Trophoblast cell (in vitro differentiated cells and primary cell): Measurements from ENCODE around the gene GJA1.

Source experiments
- DNase-seq, 2 donors: peaks; one replicate each; pipeline ENCODE4 v3.0.0-alpha.2; 2016
- H2AFZ ChIP-seq: 2 replicates; pipeline ENCODE4 v1.6.1; 2013; ENCODE audit warnings: low read length, moderate library complexity, mild to moderate bottlenecking; ENCODE audit not compliant: insufficient read depth, poor library complexity
- H2AK5ac ChIP-seq: 2 replicates; pipeline ENCODE4 v1.6.1; 2013; ENCODE audit warnings: mild to moderate bottlenecking, low read length
- H2BK120ac ChIP-seq: 2 replicates; pipeline ENCODE4 v1.6.1; 2013; ENCODE audit warnings: low read length, mild to moderate bottlenecking, moderate library complexity; ENCODE audit not compliant: insufficient read depth, poor library complexity
- H2BK12ac ChIP-seq: 2 replicates; pipeline ENCODE4 v1.6.1; 2013; ENCODE audit warnings: mild to moderate bottlenecking, low read length, moderate library complexity
- H2BK5ac ChIP-seq: 2 replicates; pipeline ENCODE4 v1.6.1; 2013; ENCODE audit warnings: low read length, low read depth, moderate library complexity, mild to moderate bottlenecking; ENCODE audit not compliant: poor library complexity
- H3K14ac ChIP-seq: 2 replicates; pipeline ENCODE4 v1.6.1; 2013; ENCODE audit warnings: mild to moderate bottlenecking, low read length
- H3K18ac ChIP-seq: 2 replicates; pipeline ENCODE4 v1.6.1; 2013; ENCODE audit warnings: mild to moderate bottlenecking, low read length
- H3K23ac ChIP-seq: 2 replicates; pipeline ENCODE4 v1.6.1; 2013; ENCODE audit warnings: low read length
- H3K27ac ChIP-seq: 2 replicates; pipeline ENCODE4 v1.5.1; 2013; ENCODE audit warnings: low read depth, mild to moderate bottlenecking, inconsistent platforms, low read length, moderate library complexity
- H3K27me3 ChIP-seq: 2 replicates; pipeline ENCODE4 v1.6.1; 2013; ENCODE audit warnings: inconsistent platforms, mild to moderate bottlenecking, low read length, moderate library complexity; ENCODE audit not compliant: insufficient read depth
- H3K36me3 ChIP-seq, 2 experiments: 1 replicate in 1 of 2; 2 replicates in 1 of 2; pipeline ENCODE4 v1.6.1; 2013; ENCODE audit warnings: low read length in 2 of 2, mild to moderate bottlenecking in 2 of 2, moderate library complexity in 1 of 2; ENCODE audit not compliant: insufficient read depth in 2 of 2, control insufficient read depth in 1 of 2
- H3K4ac ChIP-seq: 2 replicates; pipeline ENCODE4 v1.6.1; 2013; ENCODE audit warnings: low read depth, mild to moderate bottlenecking, low read length, moderate library complexity
- H3K4me1 ChIP-seq, 2 experiments: 1 replicate in 1 of 2; 2 replicates in 1 of 2; pipeline ENCODE4 v1.6.1; 2013; ENCODE audit warnings: low read length in 2 of 2, mild to moderate bottlenecking in 2 of 2, moderate library complexity in 1 of 2; ENCODE audit not compliant: insufficient read depth in 2 of 2, control insufficient read depth in 1 of 2
- H3K4me2 ChIP-seq: 2 replicates; pipeline ENCODE4 v1.6.1; 2013; ENCODE audit warnings: inconsistent platforms, mild to moderate bottlenecking, low read length, moderate library complexity
- H3K4me3 ChIP-seq: 2 replicates; pipeline ENCODE4 v1.5.1; 2013; ENCODE audit warnings: mild to moderate bottlenecking, low read depth, low read length, inconsistent platforms
- H3K79me1 ChIP-seq: one replicate; pipeline ENCODE4 v1.6.1; 2013; ENCODE audit warnings: low read length
- H3K79me2 ChIP-seq: 2 replicates; pipeline ENCODE4 v1.6.1; 2013; ENCODE audit warnings: low read length, mild to moderate bottlenecking; ENCODE audit not compliant: control insufficient read depth, insufficient read depth, poor library complexity
- H3K9ac ChIP-seq: 2 replicates; pipeline ENCODE4 v1.6.1; 2013; ENCODE audit warnings: mild to moderate bottlenecking, low read length
- H3K9me3 ChIP-seq: 2 replicates; pipeline ENCODE4 v1.6.1; 2013; ENCODE audit warnings: low read depth, mild to moderate bottlenecking, control low read depth, inconsistent platforms, low read length; ENCODE audit not compliant: insufficient read depth
- H4K12ac ChIP-seq: 2 replicates; pipeline ENCODE4 v1.6.1; 2013; ENCODE audit warnings: low read depth, mild to moderate bottlenecking, low read length, moderate library complexity
- H4K8ac ChIP-seq: 2 replicates; pipeline ENCODE4 v1.6.1; 2013; ENCODE audit warnings: low read depth, mild to moderate bottlenecking, low read length, moderate library complexity
- H4K91ac ChIP-seq: one replicate; pipeline ENCODE4 v1.6.1; 2013; ENCODE audit warnings: low read depth, mild to moderate bottlenecking, low read length, moderate library complexity
- WGBS: extraction: QIAGEN DNeasy Blood & Tissue Kit; methylation state at CpG from one replicate; pipeline ENCODE4 v1.1.7; 2013; ENCODE audit warnings: missing lambda C conversion rate; ENCODE audit not compliant: insufficient read length, insufficient coverage; ENCODE audit errors: extremely low coverage; 5-methylcytosine and 5-hydroxymethylcytosine counted together

GJA1 gene

DNA sequence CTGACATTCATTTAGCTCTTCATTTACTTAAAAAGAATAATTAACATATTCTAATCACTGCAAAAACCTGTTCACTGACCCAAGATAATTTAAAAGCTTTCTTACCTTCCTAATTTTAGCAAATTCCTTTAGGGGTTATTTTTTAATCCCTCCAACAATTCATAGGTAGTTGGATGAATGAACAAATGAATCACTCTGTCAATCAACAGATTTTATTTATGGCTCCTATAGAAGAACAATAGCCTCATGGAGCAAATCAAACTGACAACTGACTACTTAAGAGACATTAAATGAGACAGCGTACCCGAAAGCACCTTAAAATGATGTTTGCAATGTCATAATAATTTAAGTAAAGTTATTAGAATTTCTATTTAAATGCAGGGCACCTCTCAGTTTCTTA, 31.5 kb upstream of the GJA1 start:
- H3K18ac ChIP-seq = no peak overlapping the region

DNA sequence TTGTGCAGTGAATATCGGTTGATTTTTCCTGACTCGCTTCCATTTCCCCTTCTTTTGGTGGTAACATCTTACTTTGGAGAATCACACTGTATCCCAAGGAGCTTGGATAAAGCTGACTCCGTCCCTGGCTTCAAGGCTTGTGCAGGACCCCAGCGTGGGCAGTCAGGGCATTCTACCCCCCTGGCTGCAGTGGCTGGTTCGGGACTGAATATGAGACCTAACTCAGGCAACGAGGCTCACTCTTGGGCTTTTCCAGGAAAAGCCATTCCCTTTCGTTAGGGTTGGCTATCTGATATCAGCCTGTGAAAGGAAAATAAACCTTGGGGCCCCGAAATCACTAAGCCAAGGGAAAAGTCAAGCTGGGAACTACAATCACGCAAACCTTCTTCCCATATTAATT, 30.1 kb upstream of the GJA1 start:
- peak overlapping the region; percentile 54 for H4K8ac ChIP-seq
- H2AFZ ChIP-seq = no peak overlapping the region
- H3K79me1 ChIP-seq = no peaks in the 10 kb centered on the region
- no peak for DNase-seq
- H2AK5ac ChIP-seq = no peak overlapping the region
- no peak overlapping the region for H3K4me3 ChIP-seq
- no peak overlapping the region for H4K12ac ChIP-seq
- H2BK5ac ChIP-seq = no peak overlapping the region
- no peak overlapping the region for H2BK120ac ChIP-seq
- no peak overlapping the region for H4K91ac ChIP-seq
- H3K27ac ChIP-seq = no peak overlapping the region
- H3K79me2 ChIP-seq = no peaks in the 10 kb centered on the region
- peaks cover 3% of the 10 kb centered on the region in 2 experiments for H3K4me1 ChIP-seq
- no peak overlapping the region for H3K14ac ChIP-seq
- H3K9me3 ChIP-seq = no peaks in the 10 kb centered on the region
- no peak overlapping the region for H3K9ac ChIP-seq
- H3K23ac ChIP-seq = no peak overlapping the region
- H3K36me3 ChIP-seq = no peaks in the 10 kb centered on the region
- H3K4me2 ChIP-seq = no peak overlapping the region
- H3K27me3 ChIP-seq = no peaks in the 10 kb centered on the region
- no CpG with 5 or more reads among the region's 9 CpGs for WGBS
- no peak overlapping the region for H3K18ac ChIP-seq
- H3K4ac ChIP-seq = no peak overlapping the region
- H2BK12ac ChIP-seq = no peak overlapping the region

More for the DNA sequence above, 31.5 kb upstream of the GJA1 start:
- Histone ChIP-seq H3K9ac (no peak overlapping the region), H3K27me3 (no peaks in the 10 kb centered on the region), H3K4me2 (no peak overlapping the region), H4K12ac (no peak overlapping the region), H2BK120ac (no peak overlapping the region), H3K23ac (no peak overlapping the region), H3K36me3 (no peaks in the 10 kb centered on the region), H3K4ac (no peak overlapping the region), H4K91ac (no peak overlapping the region), H2AFZ (no peak overlapping the region), H2BK12ac (no peak overlapping the region), H2AK5ac (no peak overlapping the region), H3K9me3 (no peaks in the 10 kb centered on the region), H3K4me1 (peaks cover 3% of the 10 kb centered on the region in 2 experiments), H3K79me2 (no peaks in the 10 kb centered on the region), H3K79me1 (no peaks in the 10 kb centered on the region), H3K14ac (no peak overlapping the region), H4K8ac (no peak overlapping the region), H3K4me3 (no peak overlapping the region), H3K27ac (no peak overlapping the region), H2BK5ac (no peak overlapping the region)
- no CpG with 5 or more reads among the region's 2 CpGs for WGBS
- DNase-seq = no peak

DNA sequence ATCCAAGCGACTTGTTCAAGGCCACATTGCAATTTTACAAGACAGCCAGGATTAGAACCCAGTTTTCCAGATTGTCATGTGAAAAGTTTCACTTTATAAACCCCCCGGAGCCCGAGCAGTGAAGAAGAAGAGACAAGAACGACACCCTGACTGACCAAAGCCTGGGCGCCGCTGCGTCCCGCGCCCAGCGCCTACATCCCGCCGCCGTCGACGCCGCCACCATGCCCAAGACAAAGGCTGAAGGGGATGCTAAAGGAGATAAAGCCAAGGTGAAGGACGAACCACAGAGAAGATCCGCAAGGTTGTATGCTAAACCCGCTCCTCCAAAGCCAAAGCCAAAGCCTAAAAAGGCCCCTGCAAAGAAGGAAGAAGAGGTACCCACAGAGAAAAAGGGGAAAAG, 27.1 kb upstream of the GJA1 start:
- Histone ChIP-seq H3K4me2 (no peak overlapping the region), H3K9ac (no peak overlapping the region), H3K79me1 (no peaks in the 10 kb centered on the region), H3K27ac (no peak overlapping the region), H2BK5ac (no peak overlapping the region), H3K79me2 (no peaks in the 10 kb centered on the region), H3K4me1 (peaks cover 3% of the 10 kb centered on the region in 2 experiments), H2BK12ac (no peak overlapping the region), H2BK120ac (no peak overlapping the region), H4K12ac (no peak overlapping the region), H2AK5ac (no peak overlapping the region), H3K36me3 (no peaks in the 10 kb centered on the region), H4K8ac (no peak overlapping the region), H3K9me3 (no peaks in the 10 kb centered on the region), H3K4me3 (no peak overlapping the region), H3K14ac (no peak overlapping the region), H4K91ac (no peak overlapping the region), H3K23ac (no peak overlapping the region), H2AFZ (no peak overlapping the region), H3K18ac (no peak overlapping the region), H3K27me3 (no peaks in the 10 kb centered on the region), H3K4ac (no peak overlapping the region)
- no peak for DNase-seq
- no CpG with 5 or more reads among the region's 19 CpGs for WGBS

- Histone ChIP-seq H3K4me3 (no peak overlapping the region), H3K79me1 (no peaks in the 10 kb centered on the region), H3K27me3 (no peaks in the 10 kb centered on the region), H3K79me2 (no peaks in the 10 kb centered on the region), H3K14ac (no peak overlapping the region), H3K36me3 (no peaks in the 10 kb centered on the region), H2BK12ac (no peak overlapping the region), H4K91ac (no peak overlapping the region), H3K4me2 (no peak overlapping the region), H3K23ac (no peak overlapping the region), H3K9ac (no peak overlapping the region), H2BK5ac (no peak overlapping the region), H2AFZ (no peak overlapping the region), H2BK120ac (no peak overlapping the region), H4K12ac (no peak overlapping the region), H3K18ac (no peak overlapping the region), H3K4ac (no peak overlapping the region), H3K9me3 (no peaks in the 10 kb centered on the region), H3K4me1 (no peaks in the 10 kb centered on the region), H4K8ac (no peak overlapping the region), H2AK5ac (no peak overlapping the region), H3K27ac (no peak overlapping the region)
- DNase-seq = no peak
- WGBS = no CpG with 5 or more reads among the region's 2 CpGs
Observed at GRCh38 chr6:121413879-121414278, 21.6 kb upstream of the GJA1 start.
